Endothelial cell of umbilical vein (primary cell): Measurements from ENCODE around the gene ARHGAP42. TPM values are rescaled to one million over a fixed set of nuclear protein-coding genes. Genes with fewer than 3 reads are reported as not detected.

Experiments
- polyA plus RNA-seq, 4 experiments: library from polyadenylated mRNA; depleted of rRNA in 3 of 4; stranded (reverse) in 3 of 4; unstranded in 1 of 4; fragments of >200 nt; gene quantifications; 2 replicates each; pipeline versions ENCODE4 v1.2.1 to v1.2.3, GENCODE V29; 2011 to 2012; ENCODE audit warnings: missing spikeins in 1 of 4
- small RNA-seq: library from RNA; depleted of rRNA; stranded (forward); fragments of <200 nt; gene quantifications from one replicate; pipeline ENCODE3, GENCODE V24; 2012; ENCODE audit warnings: low replicate concordance, low read depth; ENCODE audit not compliant: insufficient read depth, insufficient read length
- total RNA-seq: library from RNA; stranded (reverse); gene quantifications from 2 replicates; pipeline ENCODE4 v1.2.3, GENCODE V29; 2021

The ARHGAP42 gene
- total and polyA plus RNA-seq, 2 donors (not counting 3 experiments of a cell fraction or from before 2014, with no cell fraction given), result 1.8 to 2.4 TPM

Small RNA genes within 50 kb of the gene (small RNA-seq; reads per million reads assigned to genes)
- not detected for gene RN7SL222P
